ENCODE data around the gene LUZP1.
"Not testable (repeated sequence)": the region's sequence is repeated elsewhere in the genome, so short reads cannot be mapped to it uniquely, and the experiment has no call there.

The LUZP1 gene

DNA sequence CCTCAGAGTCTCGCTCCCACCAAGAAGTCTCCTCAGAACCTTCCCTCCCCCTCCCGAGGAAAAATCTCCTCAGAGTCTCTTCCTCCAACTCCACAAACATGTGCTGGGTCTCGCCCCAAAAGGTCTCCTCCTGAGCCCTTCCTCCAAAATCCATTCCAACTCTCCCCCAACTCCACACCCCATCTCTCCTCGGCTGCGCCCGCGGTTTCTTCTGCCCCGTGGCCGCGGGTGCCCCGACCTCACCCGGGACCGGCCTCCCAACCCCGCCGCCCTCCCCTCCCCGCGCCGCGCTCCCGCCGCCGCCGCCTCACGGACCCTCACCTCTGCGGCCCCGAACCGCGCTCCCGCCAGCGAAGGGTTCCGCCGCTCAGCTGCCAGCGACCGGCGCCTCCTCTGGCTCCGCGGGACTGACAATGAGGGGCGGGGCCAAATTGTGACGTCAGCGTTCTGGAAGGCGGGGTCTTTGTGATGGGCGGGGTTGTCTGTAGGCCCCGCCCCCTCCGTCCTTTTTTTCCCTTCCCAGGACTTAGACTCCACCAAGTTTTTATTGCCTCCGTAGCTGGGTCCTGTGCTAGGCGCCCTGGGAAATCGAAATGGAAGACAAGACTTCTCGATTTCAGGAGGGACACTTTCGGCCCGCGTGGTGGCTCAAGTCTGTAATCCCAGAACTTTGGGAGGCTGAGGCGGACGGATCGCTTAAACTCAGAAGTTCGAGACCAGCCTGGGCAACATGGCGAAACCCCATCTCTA lies at the start of gene LUZP1:
TSS of gene LUZP1 (minus strand) at position 412 of the 750 bp plus-strand sequence.
- peak; percentile 92 for DNase-seq

DNA sequence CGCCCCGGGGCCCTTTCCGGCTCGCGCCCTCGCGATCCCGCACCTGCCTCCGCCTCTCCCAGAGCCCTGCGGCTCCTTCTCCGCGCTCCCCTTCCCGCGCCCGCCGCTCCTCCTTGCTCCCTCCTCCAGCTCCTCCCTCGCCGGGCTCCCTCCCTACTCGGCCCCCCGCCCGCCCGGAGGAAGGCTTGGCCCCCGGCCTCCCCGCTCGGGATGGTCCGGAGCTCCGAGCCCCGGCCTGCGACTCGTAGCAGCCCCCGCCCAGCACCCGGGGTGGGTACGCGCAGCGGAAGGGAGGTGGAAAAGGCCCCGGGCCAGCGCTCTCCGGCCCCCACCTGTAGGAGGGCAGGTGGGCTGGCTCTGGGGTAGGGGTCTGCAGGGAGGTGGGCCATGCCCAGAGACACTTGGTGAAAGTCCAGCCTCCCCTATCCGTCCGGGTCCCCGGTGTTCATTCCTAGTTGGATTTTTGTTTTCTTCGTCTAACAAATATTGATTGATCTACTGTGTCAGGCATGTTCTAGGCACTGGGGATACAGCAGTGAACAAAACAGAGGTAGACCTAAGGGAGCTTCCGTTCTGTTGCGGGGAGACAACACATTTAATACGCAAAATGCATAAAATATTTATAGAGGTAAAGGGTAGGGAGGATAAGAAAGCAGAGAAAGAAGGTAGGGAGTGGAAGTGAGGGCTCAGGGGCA lies 48.9 kb upstream of the LUZP1 start, which contains the start of gene HTR1D:
TSS of gene HTR1D (minus strand) at position 82 of the 695 bp plus-strand sequence. CDS start 23,283 bp downstream, outside the sequence.
- no peak for DNase-seq

DNA sequence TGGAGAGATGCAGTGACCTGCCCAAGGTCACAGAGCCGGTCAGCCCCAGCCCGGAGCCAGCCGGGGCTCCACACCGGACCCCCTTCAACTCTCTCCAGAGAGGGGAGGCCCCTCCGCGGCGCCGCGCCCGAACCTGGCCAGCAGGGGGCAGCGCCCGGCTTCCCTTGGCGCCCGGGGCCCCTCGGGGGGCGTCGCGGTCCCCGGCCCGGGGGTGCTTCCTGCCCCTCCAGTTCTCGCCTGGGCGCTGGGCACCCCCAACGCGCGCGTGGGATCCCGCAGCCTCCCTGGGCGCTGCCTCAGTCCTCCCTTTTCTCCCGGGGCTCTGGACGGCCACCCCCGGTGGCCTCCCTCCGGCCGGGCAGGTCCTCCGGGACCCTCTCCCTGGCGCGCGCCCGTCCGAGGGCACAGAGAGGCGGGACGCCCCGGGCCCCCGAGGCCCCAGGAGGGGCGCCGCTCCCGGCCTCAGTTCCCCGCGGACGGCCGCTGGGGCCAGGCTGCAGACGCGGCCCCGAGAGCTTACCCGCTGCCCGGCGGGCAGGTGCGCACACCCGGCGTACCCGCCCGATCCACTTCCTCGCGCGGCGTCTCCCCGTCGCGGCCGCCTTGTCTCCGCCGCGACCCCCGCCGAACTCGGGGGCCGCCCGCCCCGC lies 48.2 kb upstream of the LUZP1 start:
- DNase-seq, result peak; percentile 24

DNA sequence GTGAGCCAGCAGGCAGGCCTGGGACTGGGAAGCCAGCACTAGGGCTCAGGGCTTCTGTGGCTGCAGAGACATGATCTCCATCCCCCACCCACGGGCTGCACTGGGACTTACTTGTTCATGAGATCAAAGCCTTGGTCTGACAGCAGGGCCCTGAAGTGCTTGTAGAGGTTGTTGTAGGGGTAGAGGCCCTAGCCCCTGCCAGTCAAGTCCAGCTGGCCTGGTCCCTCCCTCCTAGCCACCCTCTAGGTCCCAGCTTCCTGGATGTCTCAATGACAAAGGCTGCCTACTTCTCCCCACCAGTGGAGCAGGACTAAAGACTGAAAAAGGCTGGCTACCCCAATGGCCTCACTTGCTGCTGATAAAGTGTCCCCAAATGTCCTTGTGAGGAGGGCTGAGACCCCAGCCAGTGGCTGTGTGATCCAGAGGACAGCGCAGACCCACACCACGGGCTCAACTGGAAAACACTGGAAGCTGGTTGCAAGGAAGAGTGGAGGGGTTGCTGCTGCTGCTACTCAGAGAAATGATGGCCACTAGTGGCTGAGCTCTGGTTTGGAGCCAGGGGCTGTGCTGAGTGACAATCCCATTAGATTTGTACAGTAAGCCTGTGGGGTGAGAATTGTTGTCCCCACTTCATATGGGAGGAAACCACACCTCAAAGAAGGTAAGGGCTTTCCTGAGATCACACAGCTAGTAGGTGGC lies 47.2 kb upstream of the LUZP1 start:
- DNase-seq, result no peak

DNA sequence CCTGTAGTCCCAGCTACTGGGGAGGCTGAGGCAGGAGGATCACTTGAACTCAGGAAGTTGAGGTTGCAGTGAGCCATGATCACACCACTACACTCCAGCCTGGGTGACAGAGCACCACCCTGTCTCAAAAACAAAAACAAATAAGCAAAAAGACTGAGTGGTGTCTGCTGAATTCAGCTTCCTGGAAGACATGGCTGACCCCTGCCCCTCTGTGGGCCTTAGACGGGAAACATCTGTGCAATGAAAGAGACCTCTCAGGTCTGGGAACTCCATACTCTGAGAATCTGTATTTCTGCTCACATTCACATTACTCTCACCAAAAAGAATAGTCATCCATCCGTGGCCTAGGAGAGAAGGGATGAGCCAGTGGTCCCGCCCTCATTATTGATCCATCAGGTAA lies 46.6 kb upstream of the LUZP1 start:
- DNase-seq, result no peak

DNA sequence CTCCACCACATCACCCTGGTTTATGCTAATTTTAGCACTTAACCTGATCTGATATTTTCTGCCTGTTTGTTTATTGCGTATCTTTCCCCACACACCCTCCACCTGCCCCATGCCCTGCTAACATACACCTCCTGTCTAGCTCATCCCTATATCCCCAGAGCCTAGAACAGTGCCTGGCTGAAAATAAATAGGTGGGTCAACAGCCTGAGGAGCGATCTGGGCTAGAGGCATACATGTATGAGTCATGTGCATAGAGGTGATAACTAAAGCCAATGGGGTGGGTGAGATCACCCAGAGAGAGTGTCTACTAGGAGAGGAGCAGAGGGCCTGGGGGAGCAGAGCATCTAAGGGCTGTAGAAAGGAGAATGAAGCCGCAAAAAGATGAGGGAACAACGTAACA lies 46.0 kb upstream of the LUZP1 start:
- DNase-seq, result no peak

DNA sequence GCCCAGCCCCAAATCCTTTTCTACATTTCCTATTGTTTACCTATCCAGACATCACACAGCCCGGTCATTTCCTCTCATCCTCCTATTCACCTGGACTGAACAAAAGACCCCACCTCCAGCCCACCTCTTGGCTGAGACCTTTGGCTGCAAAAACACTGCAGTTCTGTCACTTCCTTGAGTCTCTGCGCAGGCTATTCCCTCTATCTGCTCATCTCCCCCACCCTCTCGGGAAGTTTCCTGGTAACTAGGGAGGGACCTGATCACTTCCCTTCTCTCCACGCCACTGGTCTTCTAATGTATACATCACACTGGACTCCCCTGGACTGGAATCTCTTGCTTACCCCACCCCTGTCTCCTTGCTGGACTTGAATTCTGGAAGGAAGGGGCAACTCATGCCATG lies 43.3 kb upstream of the LUZP1 start:
- DNase-seq, result no peak

DNA sequence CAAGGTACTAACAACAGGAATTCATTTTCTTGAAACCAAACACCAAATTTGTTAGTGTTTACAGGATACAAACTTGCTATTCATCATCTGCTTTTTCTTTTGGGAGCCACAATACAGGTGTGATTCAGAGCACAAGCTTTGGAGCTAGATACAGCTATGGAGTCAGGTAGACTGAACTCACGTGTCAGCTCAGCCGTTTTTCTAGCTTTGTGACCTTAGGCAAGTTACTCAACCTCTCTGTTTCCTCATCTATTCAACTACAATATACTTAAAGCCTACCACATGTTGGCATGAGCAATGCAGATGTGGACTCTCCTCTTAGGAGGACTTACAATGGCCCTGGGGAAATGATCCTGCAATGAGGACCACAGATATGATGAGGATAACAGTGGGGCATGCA lies 42.3 kb upstream of the LUZP1 start:
- no peak for DNase-seq

DNA sequence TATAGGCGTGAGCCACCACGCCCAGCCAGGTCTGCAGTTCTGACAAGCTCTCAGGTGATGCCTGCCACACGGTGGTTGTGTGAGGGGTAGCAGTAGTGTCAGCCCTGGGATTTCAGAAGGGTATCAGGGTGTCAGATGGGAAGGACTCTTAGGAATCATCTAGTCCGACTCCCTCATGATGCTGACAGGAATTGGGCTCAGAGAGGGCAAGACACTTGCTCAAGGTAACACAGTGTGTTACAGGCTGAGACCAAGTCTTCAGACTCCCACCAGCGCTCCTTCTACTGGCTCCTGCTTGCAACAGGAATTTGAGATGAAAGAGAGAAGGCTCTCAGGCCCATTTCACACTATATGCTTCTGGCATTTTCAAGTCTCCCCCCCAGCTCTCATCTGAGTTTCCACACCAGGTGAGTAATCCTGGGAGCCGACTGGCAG lies 41.7 kb upstream of the LUZP1 start:
- DNase-seq, result no peak

DNA sequence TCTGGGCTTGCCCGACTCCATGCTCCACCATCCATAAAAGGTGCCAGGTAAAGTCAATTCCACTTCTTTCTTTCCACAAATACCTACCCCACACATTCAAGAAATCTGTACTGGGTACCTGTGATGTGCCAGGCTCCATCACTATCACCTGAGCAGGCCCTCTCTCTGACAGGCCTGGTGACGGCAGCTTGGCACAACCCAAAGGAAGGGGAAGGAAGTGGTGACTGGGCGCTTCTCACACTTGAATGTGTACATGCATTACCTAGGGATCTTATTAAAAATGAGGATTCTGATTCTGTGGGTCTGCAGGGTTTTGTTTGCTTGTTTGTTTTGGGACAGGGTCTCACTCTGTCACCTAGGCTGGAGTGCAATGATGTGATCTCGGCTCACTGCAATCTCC lies 41.1 kb upstream of the LUZP1 start:
- DNase-seq, result no peak

DNA sequence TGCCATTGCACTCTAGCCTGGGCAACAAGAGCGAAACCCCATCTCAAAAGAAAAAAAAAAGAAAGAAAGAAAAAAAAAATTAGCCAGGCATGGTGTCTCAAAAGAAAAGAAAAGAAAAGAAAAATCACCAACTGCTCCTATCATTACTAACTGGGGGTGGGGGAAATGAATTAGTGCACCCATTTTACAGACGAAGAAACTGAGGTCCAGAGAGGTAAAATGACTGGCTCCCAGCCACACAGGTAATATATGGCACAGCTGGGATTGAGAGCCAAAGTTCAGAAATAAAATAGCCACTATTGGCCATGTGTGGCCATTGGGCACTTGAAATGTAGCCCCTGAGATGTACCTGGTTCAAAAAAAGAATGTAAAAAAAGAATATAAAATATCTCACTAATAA lies 39.9 kb upstream of the LUZP1 start:
- no peak for DNase-seq

DNA sequence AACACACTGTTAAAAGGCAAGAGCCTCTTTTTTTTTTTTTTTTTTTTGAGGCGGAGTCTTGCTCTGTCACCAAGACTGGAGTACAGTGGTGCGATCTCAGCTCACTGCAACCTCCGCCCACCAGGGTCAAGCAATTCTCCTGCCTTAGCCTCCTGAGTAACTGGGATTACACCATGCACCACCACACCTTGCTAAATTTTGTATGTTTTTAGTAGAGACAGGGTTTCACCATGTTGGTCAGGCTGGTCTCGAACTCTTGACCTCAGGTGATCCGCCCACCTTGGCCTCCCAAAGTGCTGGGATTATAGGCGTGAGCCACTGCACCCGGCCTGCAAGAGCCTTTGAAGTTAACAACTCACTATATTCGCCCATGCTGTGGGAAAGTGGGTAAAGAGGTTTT lies 39.1 kb upstream of the LUZP1 start:
- not testable (repeated sequence) for DNase-seq

DNA sequence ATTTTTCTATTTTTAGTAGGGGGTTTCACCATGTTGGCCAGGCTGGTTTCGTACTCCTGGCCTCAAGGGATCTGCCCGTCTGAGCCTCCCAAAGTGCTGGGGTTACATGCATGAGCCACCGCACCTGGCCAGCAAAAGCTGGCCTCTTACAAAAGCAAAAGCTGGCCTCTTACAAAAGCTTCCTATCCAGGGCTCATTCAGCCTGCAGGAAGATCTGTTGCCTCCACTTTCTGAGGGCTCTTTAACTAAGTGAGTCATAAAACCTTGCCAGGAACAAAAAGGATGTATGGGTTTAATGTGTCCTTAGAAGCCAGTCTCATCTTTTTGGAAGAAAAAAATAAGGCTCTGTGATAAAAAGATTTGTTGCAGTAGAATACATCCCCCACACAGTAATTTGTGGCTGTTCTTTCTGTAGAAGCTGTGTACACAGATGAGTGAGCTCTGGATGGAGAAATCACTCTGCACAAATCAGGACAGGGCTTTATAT lies 33.6 kb upstream of the LUZP1 start:
- DNase-seq, result no peak

DNA sequence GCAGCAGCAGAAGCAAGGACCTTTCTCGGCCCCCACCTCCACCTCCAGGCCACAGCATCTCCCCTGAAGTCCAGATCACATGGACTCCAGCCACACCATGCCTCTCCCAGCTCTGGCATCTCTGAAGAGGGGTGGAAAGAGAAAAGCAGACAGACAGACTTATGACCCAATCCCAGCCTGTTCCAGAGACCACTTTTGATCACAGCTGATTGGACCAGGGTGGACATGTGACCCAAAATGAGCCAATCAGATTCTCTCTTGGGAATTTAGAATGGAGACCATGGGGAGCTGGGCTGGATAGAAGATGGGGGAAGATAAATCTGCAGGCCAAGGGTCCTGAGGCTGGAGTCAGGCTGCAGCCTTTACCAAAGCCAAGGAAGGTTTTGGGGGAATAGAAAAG lies 32.2 kb upstream of the LUZP1 start:
- DNase-seq, result no peak

DNA sequence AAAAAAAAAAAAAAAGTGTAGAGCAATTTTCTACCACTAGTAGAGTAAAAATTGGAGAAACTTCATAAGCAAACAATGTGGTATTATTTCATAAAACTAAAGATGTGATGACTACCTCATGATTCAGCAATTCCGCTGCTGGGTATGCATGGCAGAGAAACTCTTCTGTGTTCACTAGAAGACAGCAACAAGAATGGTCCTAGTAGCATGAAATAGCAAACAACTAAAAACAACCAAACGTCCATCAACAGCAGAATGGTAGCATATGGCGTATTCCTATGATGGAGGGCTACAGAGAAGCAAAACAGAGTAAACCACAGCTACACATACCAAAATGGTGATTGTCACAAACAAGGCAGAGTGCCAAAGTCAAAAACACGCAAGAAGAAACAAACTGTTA lies 29.7 kb upstream of the LUZP1 start:
- no peak for DNase-seq

DNA sequence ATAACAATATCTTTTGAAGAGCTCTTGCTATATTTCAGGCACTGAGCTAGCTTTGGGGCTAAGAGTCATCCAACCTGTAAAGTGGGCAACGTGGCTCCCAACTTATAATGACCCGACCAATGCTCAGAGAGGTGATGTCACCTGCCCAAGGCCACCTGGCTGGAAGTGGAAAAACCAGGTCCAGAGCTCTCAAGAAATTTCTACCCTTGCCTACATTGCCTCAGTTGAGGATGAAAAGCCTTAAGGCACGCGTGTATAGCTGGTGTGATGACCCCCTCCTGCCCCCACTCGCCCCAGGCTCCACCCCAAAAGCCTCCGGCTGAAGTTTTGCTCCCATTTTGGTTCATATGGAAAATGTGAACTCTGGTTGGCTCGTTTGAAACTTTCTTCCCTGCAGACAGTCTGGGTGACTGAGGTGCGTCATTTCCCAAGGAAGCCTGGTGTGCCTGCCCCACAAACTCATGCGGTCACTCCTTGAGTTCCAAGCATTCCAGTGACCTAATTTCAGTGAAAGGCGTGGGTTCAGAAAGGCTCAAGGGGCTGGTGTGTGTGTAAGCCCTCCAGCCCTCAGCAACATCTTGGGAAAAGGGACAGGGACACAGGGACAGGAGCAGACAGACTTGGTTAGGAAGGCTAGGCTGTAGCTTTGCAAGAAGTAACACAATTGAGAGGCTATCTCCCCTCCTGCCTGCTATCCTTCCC lies 28.1 kb upstream of the LUZP1 start:
- DNase-seq, result no peak

DNA sequence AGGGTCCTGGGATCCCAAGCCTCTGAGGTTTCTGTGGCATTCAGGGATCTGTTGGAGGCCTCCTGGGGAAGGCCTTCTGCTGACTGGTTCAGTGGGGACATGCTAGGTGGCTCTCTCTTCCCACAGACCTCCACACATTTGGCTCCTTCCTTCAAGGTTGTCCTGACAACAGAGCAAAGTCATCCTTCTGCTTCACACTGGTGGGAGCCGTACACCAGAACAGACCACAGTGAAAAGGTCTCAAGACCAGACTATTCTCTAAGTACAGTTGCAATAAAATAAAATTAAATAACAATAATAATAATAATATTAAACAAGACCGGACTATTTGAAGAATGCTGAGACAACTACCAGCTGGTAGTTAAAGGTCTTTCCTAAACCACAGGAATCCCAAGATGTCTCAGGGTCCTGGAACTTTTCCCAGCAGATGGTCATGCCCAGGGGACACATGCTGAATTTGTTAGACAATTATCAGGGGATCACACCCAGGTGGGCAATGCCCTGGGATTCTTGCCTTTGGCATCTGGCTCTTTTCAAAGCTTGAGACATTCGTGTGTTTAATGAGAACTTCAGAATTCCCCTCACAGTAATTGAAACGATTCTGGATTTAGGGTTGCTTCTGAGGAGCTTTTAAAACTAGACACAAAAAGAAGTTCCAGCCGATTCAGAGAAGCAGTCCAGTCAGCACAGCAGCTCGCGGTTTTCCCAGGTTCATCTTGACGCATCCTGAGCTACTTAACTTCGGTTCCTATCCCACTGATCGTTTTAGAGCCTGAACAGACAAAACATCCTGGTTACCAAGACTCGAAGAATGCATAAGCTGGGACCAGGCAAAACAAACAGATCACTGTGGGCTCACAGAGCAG lies 25.7 kb upstream of the LUZP1 start:
- DNase-seq, result no peak

DNA sequence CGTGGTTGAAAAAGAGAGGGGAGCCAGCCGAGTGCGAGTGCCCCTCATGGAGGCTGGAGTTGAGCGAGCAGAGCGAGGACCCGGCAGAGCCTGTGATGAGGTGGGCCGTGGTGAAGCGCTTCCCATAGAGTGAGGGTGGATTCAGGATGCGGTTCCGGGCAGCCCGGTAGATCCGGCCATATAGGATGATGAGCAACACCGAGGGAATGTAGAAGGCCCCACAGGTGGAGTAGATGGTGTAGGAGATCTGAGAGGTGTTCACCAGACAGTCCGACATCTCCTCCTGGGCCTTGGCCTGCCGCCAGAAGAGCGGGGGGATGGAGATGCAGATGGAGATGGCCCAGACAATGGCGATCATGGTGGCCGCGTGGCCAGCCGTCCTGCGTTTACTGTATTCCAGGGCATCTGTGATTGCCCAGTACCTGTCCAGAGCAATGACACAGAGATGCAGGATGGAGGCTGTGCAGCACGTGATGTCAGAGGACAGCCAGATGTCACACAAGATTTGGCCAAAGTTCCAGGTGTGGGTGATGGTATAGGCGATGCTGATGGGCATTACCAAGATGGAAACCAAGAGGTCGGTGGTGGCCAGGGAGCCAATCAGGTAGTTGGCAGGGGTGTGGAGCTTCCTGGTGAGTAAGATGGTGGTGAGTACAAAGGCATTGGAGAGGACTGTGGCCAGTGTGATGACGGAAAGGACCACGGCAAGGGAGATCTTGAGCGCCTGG lies 24.9 kb upstream of the LUZP1 start:
- DNase-seq, result no peak

DNA sequence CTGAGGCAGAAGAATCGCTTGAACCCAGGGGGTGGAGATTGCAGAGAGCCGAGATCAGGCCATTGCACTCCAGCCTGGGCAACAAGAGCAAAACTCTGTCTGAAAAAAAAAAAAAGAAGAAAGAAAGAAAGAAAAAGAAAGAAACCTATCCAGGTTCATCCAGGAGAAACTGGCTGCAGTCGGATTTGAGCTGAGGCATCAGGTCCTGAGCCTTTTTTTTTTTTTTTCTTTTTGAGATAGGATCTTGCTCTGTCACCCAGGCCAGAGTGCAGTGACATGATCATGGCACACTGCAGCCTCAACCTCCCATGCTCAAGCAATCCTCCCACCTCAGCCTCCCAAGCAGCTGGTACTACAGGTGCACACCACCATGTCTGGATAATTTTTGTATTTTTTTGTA lies 22.5 kb upstream of the LUZP1 start:
- no peak for DNase-seq

DNA sequence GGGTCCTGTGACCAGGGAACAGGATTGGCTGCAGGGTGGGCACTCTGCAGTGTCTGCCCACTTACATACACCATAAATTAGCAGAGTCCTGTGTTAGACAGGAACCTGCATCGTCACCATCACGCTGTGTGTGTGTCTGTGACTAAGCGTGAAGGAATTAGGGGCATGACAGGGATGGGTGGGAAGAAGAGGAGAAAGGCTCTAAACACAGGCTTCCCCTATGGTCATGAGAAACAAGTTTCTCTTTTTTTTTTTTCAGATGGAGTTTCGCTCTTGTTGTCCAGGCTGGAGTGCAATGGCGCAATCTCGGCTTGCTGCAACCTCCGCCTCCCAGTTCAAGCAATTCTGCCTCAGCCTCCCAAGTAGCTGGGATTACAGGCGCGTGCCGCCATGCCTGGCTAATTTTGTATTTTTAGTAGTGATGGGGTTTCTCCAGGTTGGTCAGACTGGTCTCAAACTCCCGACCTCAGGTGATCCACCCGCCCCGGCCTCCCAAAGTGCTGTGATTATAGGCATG lies 20.3 kb upstream of the LUZP1 start:
- DNase-seq, result not testable (repeated sequence)

All from activated CD4-positive, alpha-beta T cell treated with anti-CD3 and anti-CD28 coated beads, Interleukin-2, Interleukin-6, amounts not matched to agents 100 ng/mL and 50 ng/mL, durations not matched to agents 16 hours and 8 hours (primary cell).